CD4-positive, alpha-beta memory T cell (primary cell): ENCODE measurements around the gene CUEDC1. TPM values are rescaled to one million over a fixed set of nuclear protein-coding genes. Genes with fewer than 3 reads are reported as not detected.
A peak's percentile ranks its signal among the peaks of the same experiment; 100 is the strongest.

Experiments
- CTCF ChIA-PET: fragments of 350-600 bp; sonication (Branson Sonifier 250); formaldehyde crosslinking; loops from one replicate; lab custom pipeline; 2021; ENCODE audit warnings: inconsistent platforms; ENCODE audit not compliant: partially characterized antibody; lab: Charles Lee
- POLR2A ChIA-PET: fragments of 350-600 bp; sonication (Branson Sonifier 250); formaldehyde crosslinking; loops from one replicate; lab custom pipeline; 2021; ENCODE audit not compliant: partially characterized antibody; lab: Charles Lee
- DNase-seq, 5 donors: peaks; one replicate each; pipeline versions ENCODE4 v3.0.0 to v3.0.0-alpha.2; 2020 to 2022; ENCODE audit warnings: mixed read lengths in 1 of 5
- H3K27ac ChIP-seq: one replicate; pipeline ENCODE4 v1.7.0; 2013; ENCODE audit warnings: low read depth, low read length
- H3K27me3 ChIP-seq: 2 replicates; pipeline ENCODE4 v1.7.0; 2013; ENCODE audit warnings: mild to moderate bottlenecking, low read length, moderate library complexity; ENCODE audit not compliant: insufficient read depth
- H3K36me3 ChIP-seq: 2 replicates; pipeline ENCODE4 v1.7.0; 2013; ENCODE audit warnings: mild to moderate bottlenecking, low read length, moderate library complexity; ENCODE audit not compliant: insufficient read depth
- H3K4me1 ChIP-seq: 2 replicates; pipeline ENCODE4 v1.7.0; 2013; ENCODE audit warnings: mild to moderate bottlenecking, low read length, moderate library complexity; ENCODE audit not compliant: insufficient read depth
- H3K4me3 ChIP-seq, 2 donors: one replicate each; pipeline ENCODE4 v1.7.0; 2013; ENCODE audit warnings: low read length in 2 of 2, mild to moderate bottlenecking in 1 of 2
- H3K9me3 ChIP-seq, 2 donors: one replicate each; pipeline ENCODE4 v1.7.0; 2013; ENCODE audit warnings: low read length in 2 of 2, control low read depth in 1 of 2; ENCODE audit not compliant: control insufficient read depth in 1 of 2
- H3K27ac Mint-ChIP-seq, 7 donors: one replicate each; pipeline ENCODE4 v1.8.0; 2020 to 2021; ENCODE audit warnings: mixed read lengths in 7 of 7, mild to moderate bottlenecking in 6 of 7, inconsistent platforms in 3 of 7, moderate library complexity in 3 of 7
- H3K27me3 Mint-ChIP-seq, 2 donors: one replicate each; pipeline ENCODE4 v1.8.0; 2020 to 2021; ENCODE audit warnings: mixed read lengths in 2 of 2
- H3K36me3 Mint-ChIP-seq, 2 donors: one replicate each; pipeline ENCODE4 v1.8.0; 2020 to 2021; ENCODE audit warnings: mixed read lengths in 2 of 2, inconsistent platforms in 1 of 2, mild to moderate bottlenecking in 1 of 2
- H3K4me1 Mint-ChIP-seq, 4 donors: one replicate each; pipeline ENCODE4 v1.8.0; 2020 to 2021; ENCODE audit warnings: mixed read lengths in 4 of 4, mild to moderate bottlenecking in 1 of 4
- H3K4me3 Mint-ChIP-seq, 8 donors: one replicate each; pipeline ENCODE4 v1.8.0; 2020 to 2021; ENCODE audit warnings: mixed read lengths in 8 of 8, mild to moderate bottlenecking in 7 of 8, moderate library complexity in 6 of 8, inconsistent platforms in 3 of 8
- H3K9me3 Mint-ChIP-seq, 8 donors: one replicate each; pipeline ENCODE4 v1.8.0; 2020 to 2021; ENCODE audit warnings: mixed read lengths in 8 of 8, mild to moderate bottlenecking in 5 of 8, inconsistent platforms in 3 of 8, moderate library complexity in 1 of 8
- intact Hi-C: fragments of 100-400 bp; cut with micrococcal nuclease; formaldehyde crosslinking; loops from one replicate; pipeline ENCODE4 v1.15.1; 2023
- polyA plus RNA-seq, 2 donors: library from polyadenylated mRNA; unstranded; fragments of 300-500 nt; fragmentation: Illumina TruSeq; gene quantifications; one replicate each; pipeline ENCODE4 v1.2.3, GENCODE V29; 2021
- total RNA-seq, 2 experiments: library from RNA; stranded (reverse); gene quantifications; one replicate each; pipeline ENCODE4 v1.2.3, GENCODE V29; 2021

Gene CUEDC1
- total and polyA plus RNA-seq, 4 experiments from 2014 or later = 0.61 to 0.90 TPM; not detected in 2

DNA sequence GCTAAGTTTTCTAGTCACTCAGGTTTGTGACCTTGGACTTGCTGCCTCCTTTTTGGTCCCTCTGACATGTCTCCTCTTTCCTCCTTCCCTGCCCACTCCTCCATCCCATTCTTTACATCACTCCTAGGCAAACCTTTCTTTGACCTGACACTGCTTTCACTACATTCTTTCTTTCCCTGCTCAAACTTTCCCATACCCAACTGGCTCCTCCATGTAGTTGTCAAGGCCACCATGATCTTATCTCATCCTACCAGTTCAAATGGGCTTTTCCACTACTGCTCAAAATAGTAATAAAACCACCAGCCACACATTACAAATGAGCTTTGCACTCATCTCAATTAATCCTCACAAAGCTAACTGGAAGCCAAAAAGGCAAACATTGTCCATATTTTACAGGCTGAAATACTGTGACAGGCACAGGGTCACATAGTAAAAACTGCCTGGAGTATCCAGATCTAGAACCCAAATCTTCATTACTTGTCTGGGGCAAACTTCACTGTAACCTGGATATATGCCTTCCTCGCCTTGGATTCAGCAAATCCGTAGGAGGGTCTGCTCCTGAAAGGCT lies 119.8 kb downstream of the CUEDC1 start:
- POLR2A ChIA-PET = interaction anchor here (1.1 kb wide), 1 partner anchor 14 kb away, joined by 3 read pairs; the partner anchor contains the start of gene MRPS23
- H3K4me1 Mint-ChIP-seq = peaks cover 0 to 5% (median 0%) of the 10 kb centered on the region in 4 donors

DNA sequence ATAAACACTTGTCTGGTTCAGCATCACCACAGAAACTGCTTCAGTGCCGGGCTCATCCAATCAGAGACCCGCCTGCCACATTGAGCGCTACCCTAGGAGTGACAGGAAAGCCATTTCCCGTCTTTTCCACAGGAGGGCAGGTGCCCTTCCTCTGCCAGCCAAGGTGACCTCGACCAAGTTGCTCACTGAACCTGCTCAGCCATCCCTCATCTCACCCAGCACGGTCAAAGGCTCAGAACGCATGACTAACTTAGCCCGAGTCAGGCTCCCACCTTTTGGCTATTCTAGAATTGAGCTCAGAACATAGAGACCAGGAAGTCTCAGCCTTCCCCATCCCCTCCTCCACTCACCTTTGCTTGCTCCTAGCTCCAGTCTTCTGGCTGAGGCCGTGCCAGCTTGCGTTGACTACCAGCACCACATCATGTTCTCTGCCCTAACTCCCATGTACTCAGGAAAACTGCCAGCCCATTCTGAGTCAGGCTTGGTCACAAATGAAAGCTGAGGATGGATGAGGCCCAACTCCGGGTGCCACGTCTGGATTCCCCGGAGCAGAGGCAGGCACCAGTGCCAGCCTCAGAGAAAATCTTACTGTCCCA lies 121.0 kb downstream of the CUEDC1 start:
- H3K9me3 ChIP-seq = no peaks in the 10 kb centered on the region
- H3K4me1 ChIP-seq = peaks cover 10% of the 10 kb centered on the region
- DNase-seq = no peak
- H3K36me3 Mint-ChIP-seq = peaks cover 9 to 15% of the 10 kb centered on the region in 2 donors
- H3K9me3 Mint-ChIP-seq = no peaks in the 10 kb centered on the region
- no peak overlapping the region for H3K27ac ChIP-seq
- H3K27me3 ChIP-seq = no peaks in the 10 kb centered on the region
- no peak overlapping the region for H3K4me3 ChIP-seq
- peaks cover 0 to 5% (median 0%) of the 10 kb centered on the region in 4 donors for H3K4me1 Mint-ChIP-seq
- ChIA-PET CTCF (interaction anchor here (0.6 to 3.6 kb wide), 28 partner anchors 8 to 732 kb away, joined by 3 to 31 read pairs (median 4); partner anchors contain the start of gene MRPS23), POLR2A (interaction anchor here (1.3 to 1.5 kb wide), 2 partner anchors 16 to 173 kb away, joined by 3 to 5 read pairs; partner anchors contain the start of gene MRPS23)
- no peak overlapping the region for H3K4me3 Mint-ChIP-seq
- H3K36me3 ChIP-seq = peaks cover 10% of the 10 kb centered on the region
- intact Hi-C loops = loop anchor here (5.0 kb wide), 1 partner anchor 237 kb away; no protein-coding TSS in a partner anchor
- H3K27me3 Mint-ChIP-seq = no peaks in the 10 kb centered on the region
- peak overlapping the region in 1 of 7 donors; percentile 9 for H3K27ac Mint-ChIP-seq

More for the DNA sequence above, 119.8 kb downstream of the CUEDC1 start:
- Histone ChIP-seq H3K27me3 (no peaks in the 10 kb centered on the region), H3K4me3 (no peak overlapping the region), H3K36me3 (peaks cover 16% of the 10 kb centered on the region), H3K9me3 (no peaks in the 10 kb centered on the region), H3K4me1 (peaks cover 10% of the 10 kb centered on the region), H3K27ac (no peak overlapping the region)
- H3K9me3 Mint-ChIP-seq = no peaks in the 10 kb centered on the region
- intact Hi-C loops = no loop called here
- CTCF ChIA-PET = interaction anchor here (1.2 to 3.6 kb wide), 6 partner anchors 9 to 592 kb away, joined by 3 to 31 read pairs (median 4); partner anchors contain the start of gene MRPS23
- DNase-seq = no peak
- H3K36me3 Mint-ChIP-seq = peaks cover 11 to 27% of the 10 kb centered on the region in 2 donors
- H3K4me3 Mint-ChIP-seq = no peak overlapping the region
- peak overlapping the region in 1 of 7 donors; percentile 7 for H3K27ac Mint-ChIP-seq
- no peaks in the 10 kb centered on the region for H3K27me3 Mint-ChIP-seq

DNA sequence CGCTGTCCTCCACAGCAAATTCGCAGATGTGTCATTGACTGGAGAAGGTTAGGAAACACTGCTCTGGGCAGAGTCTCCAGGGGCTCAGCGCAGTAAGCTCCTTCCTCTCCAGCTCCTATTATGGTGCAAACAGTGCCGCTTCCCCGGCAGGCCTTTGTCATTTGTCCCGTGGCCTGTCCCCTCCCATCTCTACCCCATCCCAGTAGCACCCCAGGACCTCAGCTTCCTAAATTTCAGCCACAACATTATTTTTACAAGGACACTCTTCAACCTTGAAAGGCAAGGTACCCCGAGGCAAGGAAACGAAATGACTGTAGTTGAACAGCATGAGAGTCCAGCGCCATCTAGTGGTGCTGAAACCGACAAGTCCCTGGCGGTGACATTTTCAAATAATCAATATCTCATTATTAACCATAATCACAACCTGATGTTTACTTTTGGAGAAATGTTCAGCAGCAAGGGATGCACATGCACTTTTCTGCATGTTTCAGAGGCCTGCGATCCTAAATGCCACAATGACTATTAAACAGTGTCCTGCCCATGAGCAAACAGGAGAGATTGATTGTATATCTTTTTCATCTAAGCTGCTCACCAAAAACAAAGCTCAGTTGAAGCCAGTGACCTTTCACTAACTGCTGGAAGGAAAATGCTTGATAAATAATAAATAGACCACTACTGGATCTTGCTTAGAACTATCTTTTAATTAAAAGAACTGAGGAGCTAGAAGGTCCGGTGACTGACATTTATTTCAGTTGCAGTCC lies 121.9 kb downstream of the CUEDC1 start:
- Mint-ChIP-seq H3K4me1 (peaks cover 0 to 5% (median 0%) of the 10 kb centered on the region in 4 donors), H3K27ac (no peak overlapping the region), H3K36me3 (peaks cover 6 to 7% of the 10 kb centered on the region in 2 donors), H3K4me3 (no peak overlapping the region), H3K9me3 (no peaks in the 10 kb centered on the region), H3K27me3 (no peaks in the 10 kb centered on the region)
- POLR2A ChIA-PET = interaction anchor here (1.3 to 1.5 kb wide), 2 partner anchors 17 to 174 kb away, joined by 3 to 5 read pairs; partner anchors contain the start of gene MRPS23
- no peaks in the 10 kb centered on the region for H3K9me3 ChIP-seq
- no peaks in the 10 kb centered on the region for H3K27me3 ChIP-seq
- no peak overlapping the region for H3K4me3 ChIP-seq
- intact Hi-C loops = loop anchor here (1.0 to 5.0 kb wide), 2 partner anchors 236 to 590 kb away; no protein-coding TSS in a partner anchor
- H3K4me1 ChIP-seq = peaks cover 10% of the 10 kb centered on the region
- H3K27ac ChIP-seq = no peak overlapping the region
- H3K36me3 ChIP-seq = peaks cover 1% of the 10 kb centered on the region
- peak; percentile 58 to 65 (median 61) for DNase-seq
- CTCF ChIA-PET = interaction anchor here (0.6 to 3.6 kb wide), 35 partner anchors 9 to 731 kb away, joined by 3 to 31 read pairs (median 4); partner anchors contain the start of gene MRPS23

DNA sequence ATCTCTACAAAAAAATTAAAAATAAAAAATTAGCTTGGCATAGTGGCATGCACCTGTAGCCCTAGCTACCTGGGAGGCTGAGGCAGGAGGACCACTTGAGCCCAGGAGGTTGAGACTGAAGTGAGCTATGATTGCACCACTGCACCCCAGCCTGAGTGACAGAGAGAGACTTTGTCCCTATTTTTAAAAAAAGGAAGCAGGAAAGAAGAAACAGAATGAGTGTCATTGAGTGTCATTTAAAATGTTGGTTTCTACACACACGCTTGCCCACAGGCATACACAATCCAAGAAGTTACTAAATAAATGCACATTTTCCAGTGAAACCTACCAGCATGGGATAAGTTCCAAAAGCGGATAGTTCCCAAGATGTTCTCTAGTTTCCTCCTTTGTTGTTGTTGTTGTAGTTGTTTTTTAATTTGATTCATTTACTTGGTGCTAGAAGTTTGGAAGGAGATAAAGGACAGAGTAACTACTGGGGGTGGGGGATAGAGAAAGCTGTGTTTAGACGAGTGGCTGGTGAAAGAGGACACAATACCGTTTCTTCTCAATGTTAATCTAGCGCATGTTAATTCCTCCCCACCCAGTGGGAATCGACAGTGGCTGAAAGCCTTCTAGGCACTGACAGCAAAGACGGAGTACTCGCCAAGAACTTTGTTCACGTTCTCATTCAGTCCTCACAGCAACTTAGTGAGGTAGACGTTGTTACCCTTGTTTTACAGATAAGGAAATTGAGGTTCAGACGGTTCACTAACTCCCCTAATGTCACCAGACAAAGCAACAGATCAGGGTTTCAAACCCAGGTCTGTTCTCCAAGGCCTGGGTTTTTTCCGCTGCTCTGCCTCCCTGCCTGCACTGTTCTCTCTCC lies 122.7 kb downstream of the CUEDC1 start:
- peaks cover 10% of the 10 kb centered on the region for H3K4me1 ChIP-seq
- intact Hi-C loops = loop anchor here (1.0 to 5.0 kb wide), 2 partner anchors 235 to 589 kb away; no protein-coding TSS in a partner anchor
- no peak overlapping the region for H3K4me3 ChIP-seq
- H3K4me3 Mint-ChIP-seq = no peak overlapping the region
- no peaks in the 10 kb centered on the region for H3K36me3 ChIP-seq
- no peak overlapping the region for H3K27ac ChIP-seq
- H3K36me3 Mint-ChIP-seq = peaks cover 4 to 5% of the 10 kb centered on the region in 2 donors
- H3K27ac Mint-ChIP-seq = no peak overlapping the region
- no peaks in the 10 kb centered on the region for H3K9me3 Mint-ChIP-seq
- DNase-seq = no peak
- no peaks in the 10 kb centered on the region for H3K9me3 ChIP-seq
- no peaks in the 10 kb centered on the region for H3K27me3 Mint-ChIP-seq
- H3K4me1 Mint-ChIP-seq = peaks cover 0 to 5% (median 0%) of the 10 kb centered on the region in 4 donors
- POLR2A ChIA-PET = interaction anchor here (1.5 kb wide), 1 partner anchor 17 kb away, joined by 5 read pairs; the partner anchor contains the start of gene MRPS23
- CTCF ChIA-PET = interaction anchor here (0.6 to 3.6 kb wide), 30 partner anchors 8 to 703 kb away, joined by 3 to 31 read pairs (median 4); partner anchors contain the start of gene MRPS23
- no peaks in the 10 kb centered on the region for H3K27me3 ChIP-seq

DNA sequence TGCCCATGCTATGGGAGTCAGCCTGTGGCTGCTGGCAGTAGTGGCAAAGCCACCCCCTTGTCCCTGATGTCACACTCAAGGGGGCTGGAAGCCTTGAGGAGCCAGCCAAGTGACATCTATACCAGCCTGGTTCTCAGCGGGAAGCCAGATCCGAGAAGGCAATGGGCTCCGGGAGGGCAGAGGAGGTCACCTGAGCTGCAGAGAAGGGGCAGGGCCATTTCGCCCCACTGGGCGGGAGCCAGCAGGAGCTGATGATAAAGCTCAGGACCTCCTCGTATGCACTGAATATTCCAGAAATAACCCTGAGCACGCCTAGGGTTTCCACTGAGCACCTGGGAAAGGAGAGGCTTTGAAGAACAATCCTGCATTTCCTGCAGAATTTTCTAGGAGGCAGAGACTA lies 124.3 kb downstream of the CUEDC1 start:
- no peaks in the 10 kb centered on the region for H3K36me3 ChIP-seq
- DNase-seq = no peak
- H3K4me1 ChIP-seq = peaks cover 10% of the 10 kb centered on the region
- peaks cover 0 to 5% (median 0%) of the 10 kb centered on the region in 4 donors for H3K4me1 Mint-ChIP-seq
- no peaks in the 10 kb centered on the region for H3K27me3 Mint-ChIP-seq
- H3K27ac ChIP-seq = no peak overlapping the region
- no peaks in the 10 kb centered on the region for H3K9me3 ChIP-seq
- intact Hi-C loops = loop anchor here (5.0 kb wide), 1 partner anchor 234 kb away; no protein-coding TSS in a partner anchor
- peak overlapping the region in 1 of 7 donors; percentile 36 for H3K27ac Mint-ChIP-seq
- H3K27me3 ChIP-seq = no peaks in the 10 kb centered on the region
- CTCF ChIA-PET = interaction anchor here (1.7 kb wide), 1 partner anchor 8 kb away, joined by 3 read pairs; no protein-coding TSS in a partner anchor
- POLR2A ChIA-PET = no interaction called here
- no peak overlapping the region for H3K4me3 ChIP-seq
- no peaks in the 10 kb centered on the region for H3K36me3 Mint-ChIP-seq
- H3K9me3 Mint-ChIP-seq = no peaks in the 10 kb centered on the region
- no peak overlapping the region for H3K4me3 Mint-ChIP-seq
